Nephron progenitor cell (in vitro differentiated cells): ENCODE measurements around the gene SAMMSON.

Experiments used
- DNase-seq: peaks from one replicate; pipeline ENCODE4 v3.0.0; 2021
- H3K27ac Mint-ChIP-seq: 2 replicates; pipeline ENCODE4 v1.8.0; 2021; ENCODE audit warnings: mild to moderate bottlenecking, moderate library complexity, mixed read lengths
- H3K27me3 Mint-ChIP-seq: 2 replicates; pipeline ENCODE4 v1.8.0; 2021; ENCODE audit warnings: mild to moderate bottlenecking, low read depth, mixed read lengths; ENCODE audit not compliant: poor library complexity
- H3K36me3 Mint-ChIP-seq: 2 replicates; pipeline ENCODE4 v1.8.0; 2021; ENCODE audit warnings: low read depth, mixed read lengths
- H3K4me1 Mint-ChIP-seq: 2 replicates; pipeline ENCODE4 v1.8.0; 2021; ENCODE audit warnings: mixed read lengths
- H3K4me3 Mint-ChIP-seq: 2 replicates; pipeline ENCODE4 v1.8.0; 2021; ENCODE audit warnings: mild to moderate bottlenecking, moderate library complexity, mixed read lengths
- H3K9me3 Mint-ChIP-seq: 2 replicates; pipeline ENCODE4 v1.8.0; 2021; ENCODE audit warnings: mild to moderate bottlenecking, moderate library complexity, mixed read lengths
- CTCF ChIP-seq: fragments of 200-600 bp; sonication (generic); IDR thresholded peaks from 2 replicates; pipeline ENCODE4 v1.5.0; 2021; ENCODE audit warnings: antibody characterized with exemption

Gene SAMMSON

GRCh38 chr3:69967156-69967555 lies 32.4 kb upstream of the SAMMSON start:
- Mint-ChIP-seq H3K27me3 (no peaks in the 10 kb centered on the region), H3K9me3 (no peaks in the 10 kb centered on the region), H3K4me3 (no peak overlapping the region), H3K36me3 (no peaks in the 10 kb centered on the region), H3K27ac (no peak overlapping the region), H3K4me1 (no peaks in the 10 kb centered on the region)
- TF ChIP-seq CTCF: no peak
- no peak for DNase-seq

GRCh38 chr3:69970827-69971226 lies 28.7 kb upstream of the SAMMSON start:
- no peak overlapping the region for H3K4me3 Mint-ChIP-seq
- no peaks in the 10 kb centered on the region for H3K9me3 Mint-ChIP-seq
- DNase-seq: no peak
- no peak for TF ChIP-seq CTCF
- H3K27ac Mint-ChIP-seq: no peak overlapping the region
- no peaks in the 10 kb centered on the region for H3K36me3 Mint-ChIP-seq
- H3K27me3 Mint-ChIP-seq: peaks cover 3% of the 10 kb centered on the region
- H3K4me1 Mint-ChIP-seq: no peaks in the 10 kb centered on the region

GRCh38 chr3:69972672-69973071 lies 26.9 kb upstream of the SAMMSON start:
- peaks cover 7% of the 10 kb centered on the region for H3K9me3 Mint-ChIP-seq
- peaks cover 3% of the 10 kb centered on the region for H3K27me3 Mint-ChIP-seq

GRCh38 chr3:69976021-69976420 lies 23.5 kb upstream of the SAMMSON start:
- Mint-ChIP-seq H3K27ac (no peak overlapping the region), H3K4me3 (no peak overlapping the region), H3K9me3 (peaks cover 30% of the 10 kb centered on the region), H3K36me3 (no peaks in the 10 kb centered on the region), H3K27me3 (peaks cover 6% of the 10 kb centered on the region), H3K4me1 (no peaks in the 10 kb centered on the region)
- TF ChIP-seq CTCF: no peak
- no peak for DNase-seq

More at GRCh38 chr3:69972672-69973071, 26.9 kb upstream of the SAMMSON start:
- no peak overlapping the region for H3K4me3 Mint-ChIP-seq
- no peaks in the 10 kb centered on the region for H3K4me1 Mint-ChIP-seq
- H3K36me3 Mint-ChIP-seq: no peaks in the 10 kb centered on the region
- H3K27ac Mint-ChIP-seq: no peak overlapping the region
- no peak for DNase-seq
- TF ChIP-seq CTCF: no peak

GRCh38 chr3:69983546-69984265 lies 15.8 kb upstream of the SAMMSON start:
- peaks cover 14% of the 10 kb centered on the region for H3K9me3 Mint-ChIP-seq
- no peaks in the 10 kb centered on the region for H3K4me1 Mint-ChIP-seq
- no peak for DNase-seq
- H3K36me3 Mint-ChIP-seq: no peaks in the 10 kb centered on the region
- no peak overlapping the region for H3K27ac Mint-ChIP-seq
- H3K27me3 Mint-ChIP-seq: peaks cover 6% of the 10 kb centered on the region
- no peak for TF ChIP-seq CTCF
- H3K4me3 Mint-ChIP-seq: no peak overlapping the region

- TF ChIP-seq CTCF: no peak
- no peak overlapping the region for H3K4me3 Mint-ChIP-seq
- no peak overlapping the region for H3K27ac Mint-ChIP-seq
- no peak for DNase-seq
- H3K4me1 Mint-ChIP-seq: no peaks in the 10 kb centered on the region
- H3K36me3 Mint-ChIP-seq: no peaks in the 10 kb centered on the region
- H3K27me3 Mint-ChIP-seq: peaks cover 6% of the 10 kb centered on the region
- peaks cover 2% of the 10 kb centered on the region for H3K9me3 Mint-ChIP-seq
These were observed 14.3 kb upstream of the SAMMSON start for GRCh38 chr3:69985266-69985665.
